Astrocyte (in vitro differentiated cells and primary cell): Measurements from ENCODE around the gene TNIP1. TPM values are rescaled to one million over a fixed set of nuclear protein-coding genes. Genes with fewer than 3 reads are reported as not detected.

Source experiments
- DNase-seq: peaks from one replicate; pipeline ENCODE4 v3.0.0-alpha.2; 2010; ENCODE audit warnings: low read depth
- FAIRE-seq: peaks from 2 replicates; lab custom pipeline; 2011; peaks lifted over from hg19 to GRCh38; lab: Jason Lieb, UNC
- H2AFZ ChIP-seq: 2 replicates; pipeline ENCODE4 v1.6.0; 2012; ENCODE audit warnings: low read depth, low read length, inconsistent platforms
- H3K27ac ChIP-seq: 2 replicates; pipeline ENCODE4 v1.5.1; 2011; ENCODE audit warnings: low read depth, low read length, inconsistent platforms
- H3K27me3 ChIP-seq: 2 replicates; pipeline ENCODE4 v1.6.0; 2011; ENCODE audit warnings: low read length, inconsistent platforms; ENCODE audit not compliant: insufficient read depth
- H3K36me3 ChIP-seq: 2 replicates; pipeline ENCODE4 v1.5.1; 2011; ENCODE audit warnings: low read length, inconsistent platforms; ENCODE audit not compliant: insufficient read depth
- H3K4me1 ChIP-seq: 2 replicates; pipeline ENCODE4 v1.5.1; 2011; ENCODE audit warnings: low read length, inconsistent platforms; ENCODE audit not compliant: insufficient read depth
- H3K4me2 ChIP-seq: 2 replicates; pipeline ENCODE4 v1.6.0; 2012; ENCODE audit warnings: low read length, inconsistent platforms
- H3K4me3 ChIP-seq: 2 replicates; pipeline ENCODE4 v1.5.1; 2011; ENCODE audit warnings: low read depth, mild to moderate bottlenecking, low read length, inconsistent platforms; ENCODE audit not compliant: insufficient read depth
- H3K79me2 ChIP-seq: 2 replicates; pipeline ENCODE4 v1.6.0; 2012; ENCODE audit warnings: mild to moderate bottlenecking, low read length, inconsistent platforms; ENCODE audit not compliant: insufficient read depth
- H3K9ac ChIP-seq: 2 replicates; pipeline ENCODE4 v1.6.0; 2012; ENCODE audit warnings: mild to moderate bottlenecking, low read length, inconsistent platforms
- H3K9me3 ChIP-seq: 2 replicates; pipeline ENCODE4 v1.5.1; 2012; ENCODE audit warnings: low read depth, mild to moderate bottlenecking, low read length, inconsistent platforms; ENCODE audit not compliant: insufficient read depth
- H4K20me1 ChIP-seq: 2 replicates; pipeline ENCODE4 v1.6.0; 2012; ENCODE audit warnings: low read length, inconsistent platforms; ENCODE audit not compliant: insufficient read depth
- H3K27ac Mint-ChIP-seq: one replicate; pipeline ENCODE4 v1.8.0; 2021; ENCODE audit warnings: mild to moderate bottlenecking, mixed read lengths; ENCODE audit not compliant: unreplicated experiment
- H3K27me3 Mint-ChIP-seq: one replicate; pipeline ENCODE4 v1.8.0; 2021; ENCODE audit warnings: low read depth, mixed read lengths; ENCODE audit not compliant: unreplicated experiment
- H3K36me3 Mint-ChIP-seq: one replicate; pipeline ENCODE4 v1.8.0; 2021; ENCODE audit warnings: low read depth, mixed read lengths; ENCODE audit not compliant: unreplicated experiment
- H3K4me1 Mint-ChIP-seq: one replicate; pipeline ENCODE4 v1.8.0; 2021; ENCODE audit warnings: low read depth, mixed read lengths; ENCODE audit not compliant: unreplicated experiment
- H3K4me3 Mint-ChIP-seq: one replicate; pipeline ENCODE4 v1.8.0; 2021; ENCODE audit warnings: mild to moderate bottlenecking, moderate library complexity, mixed read lengths; ENCODE audit not compliant: unreplicated experiment
- H3K9me3 Mint-ChIP-seq: one replicate; pipeline ENCODE4 v1.8.0; 2021; ENCODE audit warnings: mild to moderate bottlenecking, mixed read lengths; ENCODE audit not compliant: unreplicated experiment
- EZH2 ChIP-seq: IDR thresholded peaks from 2 replicates; pipeline ENCODE4 v1.6.1; 2012; ENCODE audit warnings: mild to moderate bottlenecking, low read length, inconsistent platforms; ENCODE audit not compliant: insufficient read depth
- total RNA-seq: library from RNA; stranded (reverse); gene quantifications from 2 replicates; pipeline ENCODE4 v1.2.1, GENCODE V29; 2021
- TF ChIP-seq, protein P1 (sequence below): IDR thresholded peaks from 2 replicates; pipeline ENCODE4 v1.5.1; 2011; ENCODE audit warnings: low read depth, mild to moderate bottlenecking, inconsistent platforms, low read length, moderate library complexity; ENCODE audit not compliant: insufficient read depth

Gene TNIP1
- total RNA-seq, 1 donor from 2014 or later: 119 TPM

DNA sequence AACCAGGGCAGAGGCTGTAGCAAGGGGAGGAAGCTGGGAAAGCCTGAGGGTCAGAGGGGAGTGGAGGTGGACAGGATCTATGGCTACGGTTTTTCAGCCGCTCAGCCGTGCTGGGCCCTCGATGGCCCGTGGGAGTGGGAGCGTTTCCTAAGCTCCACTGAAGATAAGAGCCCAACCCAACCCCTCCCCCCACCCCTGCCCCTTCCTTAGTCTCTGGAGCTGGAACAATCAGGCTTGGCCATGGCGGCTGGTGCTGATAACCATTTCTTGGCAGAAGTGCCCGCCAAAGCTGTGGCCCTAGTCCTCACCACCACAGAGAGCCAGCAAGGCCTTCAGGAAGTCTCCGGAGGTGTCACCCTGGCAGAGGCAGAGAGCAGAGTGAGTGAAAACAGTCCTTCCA lies 20.3 kb upstream of the TNIP1 start:
- no peaks in the 10 kb centered on the region for H3K27me3 Mint-ChIP-seq
- no peaks in the 10 kb centered on the region for H3K9me3 Mint-ChIP-seq
- Histone ChIP-seq H3K36me3 (peaks cover 22% of the 10 kb centered on the region), H3K4me2 (no peak overlapping the region), H3K4me3 (no peak overlapping the region), H2AFZ (no peak overlapping the region), H3K9ac (no peak overlapping the region), H4K20me1 (peaks cover 18% of the 10 kb centered on the region), H3K4me1 (no peaks in the 10 kb centered on the region), H3K79me2 (no peaks in the 10 kb centered on the region), H3K9me3 (no peaks in the 10 kb centered on the region), H3K27ac (no peak overlapping the region), H3K27me3 (no peaks in the 10 kb centered on the region)
- FAIRE-seq (no peak), DNase-seq (no peak)
- H3K27ac Mint-ChIP-seq: no peak overlapping the region
- peaks cover 8% of the 10 kb centered on the region for H3K4me1 Mint-ChIP-seq
- H3K36me3 Mint-ChIP-seq: peaks cover 25% of the 10 kb centered on the region
- no peak for TF ChIP-seq EZH2
- TF ChIP-seq, protein P1, sequence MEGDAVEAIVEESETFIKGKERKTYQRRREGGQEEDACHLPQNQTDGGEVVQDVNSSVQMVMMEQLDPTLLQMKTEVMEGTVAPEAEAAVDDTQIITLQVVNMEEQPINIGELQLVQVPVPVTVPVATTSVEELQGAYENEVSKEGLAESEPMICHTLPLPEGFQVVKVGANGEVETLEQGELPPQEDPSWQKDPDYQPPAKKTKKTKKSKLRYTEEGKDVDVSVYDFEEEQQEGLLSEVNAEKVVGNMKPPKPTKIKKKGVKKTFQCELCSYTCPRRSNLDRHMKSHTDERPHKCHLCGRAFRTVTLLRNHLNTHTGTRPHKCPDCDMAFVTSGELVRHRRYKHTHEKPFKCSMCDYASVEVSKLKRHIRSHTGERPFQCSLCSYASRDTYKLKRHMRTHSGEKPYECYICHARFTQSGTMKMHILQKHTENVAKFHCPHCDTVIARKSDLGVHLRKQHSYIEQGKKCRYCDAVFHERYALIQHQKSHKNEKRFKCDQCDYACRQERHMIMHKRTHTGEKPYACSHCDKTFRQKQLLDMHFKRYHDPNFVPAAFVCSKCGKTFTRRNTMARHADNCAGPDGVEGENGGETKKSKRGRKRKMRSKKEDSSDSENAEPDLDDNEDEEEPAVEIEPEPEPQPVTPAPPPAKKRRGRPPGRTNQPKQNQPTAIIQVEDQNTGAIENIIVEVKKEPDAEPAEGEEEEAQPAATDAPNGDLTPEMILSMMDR: no peak
- H3K4me3 Mint-ChIP-seq: no peak overlapping the region

DNA sequence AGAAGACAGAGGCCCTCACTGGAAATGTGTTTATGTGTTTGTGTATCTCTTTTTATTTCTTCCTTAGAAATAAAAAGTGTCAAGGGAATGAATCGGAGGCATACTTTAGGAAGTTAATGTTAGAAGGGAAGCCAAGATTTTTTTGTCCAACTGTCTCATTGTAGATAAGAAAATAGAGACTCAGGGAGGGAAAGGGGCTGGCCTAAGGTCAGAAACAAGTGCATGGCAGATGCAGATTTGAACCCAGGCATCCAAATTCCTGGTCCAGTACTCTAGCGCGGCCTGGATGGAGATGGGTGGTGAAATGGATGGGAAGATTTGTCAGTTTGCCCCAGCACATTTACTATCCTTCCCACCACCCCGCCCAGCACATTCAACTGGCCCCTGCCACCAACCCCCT lies 19.8 kb upstream of the TNIP1 start:
- no peaks in the 10 kb centered on the region for H3K27me3 ChIP-seq
- H2AFZ ChIP-seq: no peak overlapping the region
- H4K20me1 ChIP-seq: peaks cover 14% of the 10 kb centered on the region
- no peak for TF ChIP-seq EZH2
- TF ChIP-seq, protein P1: no peak
- no peak overlapping the region for H3K4me2 ChIP-seq
- H3K27ac Mint-ChIP-seq: no peak overlapping the region
- no peak overlapping the region for H3K4me3 ChIP-seq
- peaks cover 20% of the 10 kb centered on the region for H3K36me3 ChIP-seq
- no peak overlapping the region for H3K9ac ChIP-seq
- no peaks in the 10 kb centered on the region for H3K79me2 ChIP-seq
- peaks cover 13% of the 10 kb centered on the region for H3K4me1 Mint-ChIP-seq
- peaks cover 2% of the 10 kb centered on the region for H3K4me1 ChIP-seq
- no peak overlapping the region for H3K27ac ChIP-seq
- no peak overlapping the region for H3K4me3 Mint-ChIP-seq
- no peaks in the 10 kb centered on the region for H3K9me3 ChIP-seq
- DNase-seq: no peak
- H3K9me3 Mint-ChIP-seq: no peaks in the 10 kb centered on the region
- no peak for FAIRE-seq
- peaks cover 25% of the 10 kb centered on the region for H3K36me3 Mint-ChIP-seq
- no peaks in the 10 kb centered on the region for H3K27me3 Mint-ChIP-seq

DNA sequence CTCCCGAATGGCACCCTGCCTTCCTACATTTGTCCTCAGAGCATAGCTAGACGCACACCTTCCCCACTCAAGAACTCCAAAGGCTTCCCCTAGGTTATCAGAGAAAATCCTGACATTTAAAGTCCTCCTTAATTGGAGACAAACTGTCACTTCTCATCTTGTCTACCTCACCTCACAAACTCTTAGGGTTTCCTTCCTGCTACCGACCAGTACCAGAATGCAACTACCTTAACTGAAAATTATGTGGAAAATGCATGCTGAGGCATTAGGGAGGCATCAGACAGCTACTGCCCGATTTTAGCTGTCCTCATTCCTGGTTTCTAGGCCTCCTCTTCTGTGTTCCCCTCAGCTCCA lies 17.9 kb upstream of the TNIP1 start:
- H3K4me1 Mint-ChIP-seq: peaks cover 30% of the 10 kb centered on the region
- Histone ChIP-seq H3K4me2 (no peak overlapping the region), H2AFZ (no peak overlapping the region), H3K27ac (no peak overlapping the region), H3K79me2 (no peaks in the 10 kb centered on the region), H3K36me3 (peaks cover 14% of the 10 kb centered on the region), H3K4me1 (peaks cover 22% of the 10 kb centered on the region), H4K20me1 (peaks cover 5% of the 10 kb centered on the region), H3K4me3 (no peak overlapping the region), H3K27me3 (no peaks in the 10 kb centered on the region), H3K9me3 (no peaks in the 10 kb centered on the region), H3K9ac (no peak overlapping the region)
- TF ChIP-seq EZH2: no peak
- TF ChIP-seq, protein P1: no peak
- H3K27ac Mint-ChIP-seq: no peak overlapping the region
- no peaks in the 10 kb centered on the region for H3K27me3 Mint-ChIP-seq
- no peak for DNase-seq
- peaks cover 21% of the 10 kb centered on the region for H3K36me3 Mint-ChIP-seq
- no peaks in the 10 kb centered on the region for H3K9me3 Mint-ChIP-seq
- H3K4me3 Mint-ChIP-seq: no peak overlapping the region
- no peak for FAIRE-seq
